OCI-LY3 (cell line): ENCODE results near the gene KIZ.

Source experiments
- EZH2phosphoT487 ChIP-seq: fragments of 200-600 bp; shearing (Covaris generic); IDR thresholded peaks from 2 replicates; pipeline ENCODE4 v1.6.1; 2018; ENCODE audit warnings: antibody characterized with exemption, mixed run types, low read depth
- TF ChIP-seq, protein P1 (sequence below): fragments of 200-600, 300-600 bp; sonication (generic); IDR thresholded peaks from 2 replicates; pipeline ENCODE4 v1.5.1; 2014; ENCODE audit warnings: antibody characterized with exemption, low read length, low read depth

DNA sequence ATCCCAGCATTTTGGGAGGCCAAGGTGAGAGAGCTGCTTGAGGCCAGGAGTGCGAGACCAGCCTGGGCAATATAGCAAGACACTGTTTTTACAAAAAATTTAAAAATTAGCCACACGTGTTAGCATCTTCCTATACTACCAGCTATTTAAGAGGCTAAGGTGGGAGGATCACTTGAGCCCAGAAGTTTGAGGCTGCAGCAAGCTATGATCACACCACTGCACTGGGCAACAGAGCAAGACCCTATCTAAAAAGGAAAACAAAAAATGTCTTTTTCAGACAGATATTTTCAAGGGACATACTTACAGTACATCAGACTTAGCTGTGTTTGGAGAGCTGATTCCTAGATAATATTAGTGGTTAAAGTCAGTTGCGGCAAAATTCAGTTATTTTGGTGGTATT is 104.3 kb downstream of the KIZ start:
- TF ChIP-seq, protein P1, sequence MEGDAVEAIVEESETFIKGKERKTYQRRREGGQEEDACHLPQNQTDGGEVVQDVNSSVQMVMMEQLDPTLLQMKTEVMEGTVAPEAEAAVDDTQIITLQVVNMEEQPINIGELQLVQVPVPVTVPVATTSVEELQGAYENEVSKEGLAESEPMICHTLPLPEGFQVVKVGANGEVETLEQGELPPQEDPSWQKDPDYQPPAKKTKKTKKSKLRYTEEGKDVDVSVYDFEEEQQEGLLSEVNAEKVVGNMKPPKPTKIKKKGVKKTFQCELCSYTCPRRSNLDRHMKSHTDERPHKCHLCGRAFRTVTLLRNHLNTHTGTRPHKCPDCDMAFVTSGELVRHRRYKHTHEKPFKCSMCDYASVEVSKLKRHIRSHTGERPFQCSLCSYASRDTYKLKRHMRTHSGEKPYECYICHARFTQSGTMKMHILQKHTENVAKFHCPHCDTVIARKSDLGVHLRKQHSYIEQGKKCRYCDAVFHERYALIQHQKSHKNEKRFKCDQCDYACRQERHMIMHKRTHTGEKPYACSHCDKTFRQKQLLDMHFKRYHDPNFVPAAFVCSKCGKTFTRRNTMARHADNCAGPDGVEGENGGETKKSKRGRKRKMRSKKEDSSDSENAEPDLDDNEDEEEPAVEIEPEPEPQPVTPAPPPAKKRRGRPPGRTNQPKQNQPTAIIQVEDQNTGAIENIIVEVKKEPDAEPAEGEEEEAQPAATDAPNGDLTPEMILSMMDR = no peak
- TF ChIP-seq EZH2phosphoT487 = no peak
